Measurements from ENCODE around the gene FGFR1OP2.

DNA sequence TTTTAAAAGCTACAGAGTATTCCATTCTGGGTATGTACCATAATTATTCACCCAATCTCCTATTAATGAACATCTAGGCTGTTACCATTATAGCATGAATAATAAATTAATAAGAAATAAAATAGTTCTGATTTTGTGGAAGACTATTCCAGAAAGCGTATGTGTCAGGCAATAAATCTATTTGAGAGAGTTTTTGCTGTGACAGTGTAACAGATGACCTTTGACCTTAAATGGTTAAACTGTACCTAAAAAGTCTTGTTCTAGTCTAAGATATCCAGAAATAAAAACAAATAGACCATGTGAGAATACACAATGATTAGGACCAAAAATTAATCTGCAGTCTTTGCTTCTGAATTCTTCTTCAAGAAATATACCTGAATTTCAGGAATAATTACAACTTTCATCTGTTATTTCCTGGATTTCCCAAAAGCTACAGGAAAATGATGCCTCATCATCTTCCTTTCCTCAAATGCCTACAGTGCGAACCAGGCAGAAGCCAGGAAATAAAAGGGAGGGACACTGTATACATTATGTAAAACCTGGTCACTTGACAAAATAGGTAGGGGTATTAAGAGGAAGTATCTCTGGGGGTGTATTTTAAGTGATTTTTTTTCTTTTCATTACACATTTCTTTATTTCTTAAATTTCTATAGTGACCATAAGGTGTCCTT, 68.7 kb downstream of the FGFR1OP2 start:
- TF ChIP-seq CTCF (conservative IDR thresholded peaks at IDR 0.05 in 1 of 2, IDR thresholded peaks at IDR 0.05 in 1 of 2; ENCODE audit: low read depth in 1 of 2, low read length in 2 of 2) (no peak), EZH2 (IDR thresholded peaks at IDR 0.05; ENCODE audit: low read length, missing control alignments) (no peak)

Data from fibroblast of lung (primary cell).